ENCODE results near the gene FRMD4A.

The FRMD4A gene

DNA sequence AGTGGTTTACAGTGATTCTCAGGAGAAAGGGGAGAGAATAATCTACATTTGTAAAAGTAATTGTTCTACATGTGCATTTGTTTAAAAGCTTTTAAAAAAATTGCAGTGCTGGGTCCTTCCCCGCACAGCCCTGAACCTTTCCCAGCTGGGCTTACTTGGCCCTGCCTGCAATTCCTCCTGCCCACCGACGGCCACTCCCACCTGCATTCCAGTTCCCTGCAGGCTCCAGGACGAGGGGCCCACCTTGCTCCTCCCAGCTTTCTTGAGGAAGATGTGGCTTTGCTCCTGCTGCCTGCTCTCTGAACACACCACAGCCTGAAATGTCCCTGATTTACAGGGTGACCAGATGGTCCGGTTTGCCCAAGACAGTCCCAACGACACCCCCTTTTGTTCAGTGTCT lies 521.3 kb downstream of the FRMD4A start:
- Histone ChIP-seq H3K36me3 (ENCODE audit: control insufficient read depth, insufficient read depth, low read length) (no peaks in the 10 kb centered on the region), H3K27ac (ENCODE audit: insufficient read depth, low read depth, low read length, poor library complexity, severe bottlenecking) (no peak overlapping the region), H3K9me3 (ENCODE audit: control insufficient read depth, low read length) (no peaks in the 10 kb centered on the region), H3K27me3 (ENCODE audit: control insufficient read depth, insufficient read depth, low read length, poor library complexity, severe bottlenecking) (no peaks in the 10 kb centered on the region), H3K4me1 (ENCODE audit: control insufficient read depth, insufficient read depth, low read length) (peaks cover 13% of the 10 kb centered on the region), H3K4me3 (ENCODE audit: insufficient read depth, low read depth, low read length) (no peak overlapping the region)
- 29 to 33% methylated on average over 6 of the region's 6 CpGs for WGBS, 2 experiments

- Histone ChIP-seq H3K36me3 (ENCODE audit: control insufficient read depth, insufficient read depth, low read length) (no peaks in the 10 kb centered on the region), H3K9me3 (ENCODE audit: control insufficient read depth, low read length) (no peaks in the 10 kb centered on the region), H3K27me3 (ENCODE audit: control insufficient read depth, insufficient read depth, low read length, poor library complexity, severe bottlenecking) (no peaks in the 10 kb centered on the region), H3K4me3 (ENCODE audit: insufficient read depth, low read depth, low read length) (no peak overlapping the region), H3K4me1 (ENCODE audit: control insufficient read depth, insufficient read depth, low read length) (peaks cover 13% of the 10 kb centered on the region), H3K27ac (ENCODE audit: insufficient read depth, low read depth, low read length, poor library complexity, severe bottlenecking) (no peak overlapping the region)
- WGBS, 2 experiments: 76 to 80% methylated on average over 15 of the region's 15 CpGs
Measured at GRCh38 chr10:13808556-13809391, 522.0 kb downstream of the FRMD4A start.

- no peak overlapping the region for H3K27ac ChIP-seq (ENCODE audit: insufficient read depth, low read depth, low read length, poor library complexity, severe bottlenecking)
- no peak overlapping the region for H3K4me3 ChIP-seq (ENCODE audit: insufficient read depth, low read depth, low read length)
- H3K36me3 ChIP-seq (ENCODE audit: control insufficient read depth, insufficient read depth, low read length): no peaks in the 10 kb centered on the region
- H3K27me3 ChIP-seq (ENCODE audit: control insufficient read depth, insufficient read depth, low read length, poor library complexity, severe bottlenecking): no peaks in the 10 kb centered on the region
- 77 to 82% methylated on average over 3 of the region's 3 CpGs for WGBS, 2 experiments
- peaks cover 13% of the 10 kb centered on the region for H3K4me1 ChIP-seq (ENCODE audit: control insufficient read depth, insufficient read depth, low read length)
- no peaks in the 10 kb centered on the region for H3K9me3 ChIP-seq (ENCODE audit: control insufficient read depth, low read length)
Measured at GRCh38 chr10:13806419-13806818, 524.3 kb downstream of the FRMD4A start.

DNA sequence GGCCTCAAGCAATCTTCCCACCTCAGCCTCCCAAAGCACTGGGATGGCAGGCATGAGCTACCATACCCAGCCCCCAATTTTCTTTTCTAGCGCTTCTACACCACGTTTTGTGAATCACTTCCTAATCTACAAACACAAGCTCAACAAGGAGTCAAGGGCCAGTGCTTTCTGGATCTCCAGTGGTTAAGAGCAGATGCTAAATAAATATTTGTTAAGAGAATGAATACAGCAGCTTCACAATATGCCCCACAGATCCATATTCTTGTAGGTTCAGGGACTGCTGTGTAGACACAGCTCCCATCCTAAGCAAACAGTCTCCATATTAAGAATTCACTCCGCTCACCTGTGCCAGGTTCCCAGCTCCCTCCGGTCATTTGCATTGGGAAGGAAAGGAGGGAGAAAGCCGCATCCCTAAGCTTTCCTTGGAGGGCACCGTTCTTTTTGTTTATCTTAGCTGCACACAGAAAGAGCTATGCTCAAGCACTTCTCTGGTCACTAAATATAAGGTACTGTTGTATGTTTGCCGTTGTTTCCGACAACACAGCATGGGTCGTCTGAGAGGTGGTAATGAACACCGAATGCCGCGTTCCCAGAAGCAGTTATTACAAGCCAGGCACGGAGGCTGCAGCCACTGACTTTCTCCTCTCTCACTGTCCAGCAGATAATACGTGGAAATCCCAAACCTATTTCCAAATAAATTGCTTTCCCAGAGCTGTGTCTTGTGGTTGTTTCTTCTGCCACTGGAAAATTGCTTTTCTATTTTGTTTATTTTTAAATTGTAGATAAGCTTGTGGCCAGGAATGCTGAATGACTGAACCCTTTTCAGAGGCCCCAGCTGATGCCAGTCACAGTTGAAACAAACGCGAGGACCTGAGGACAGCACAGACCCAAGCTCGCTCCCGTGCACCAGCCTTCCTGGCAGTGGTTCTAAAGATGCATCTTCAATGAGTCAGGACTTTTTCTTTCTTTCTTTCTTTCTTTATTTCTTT lies 526.9 kb downstream of the FRMD4A start:
- H3K27ac ChIP-seq (ENCODE audit: insufficient read depth, low read depth, low read length, poor library complexity, severe bottlenecking): no peak overlapping the region
- no peaks in the 10 kb centered on the region for H3K9me3 ChIP-seq (ENCODE audit: control insufficient read depth, low read length)
- H3K27me3 ChIP-seq (ENCODE audit: control insufficient read depth, insufficient read depth, low read length, poor library complexity, severe bottlenecking): no peaks in the 10 kb centered on the region
- WGBS, 2 experiments: 81 to 83% methylated on average over 18 of the region's 18 CpGs
- H3K4me1 ChIP-seq (ENCODE audit: control insufficient read depth, insufficient read depth, low read length): peaks cover 2% of the 10 kb centered on the region
- H3K4me3 ChIP-seq (ENCODE audit: insufficient read depth, low read depth, low read length): no peak overlapping the region
- no peaks in the 10 kb centered on the region for H3K36me3 ChIP-seq (ENCODE audit: control insufficient read depth, insufficient read depth, low read length)

DNA sequence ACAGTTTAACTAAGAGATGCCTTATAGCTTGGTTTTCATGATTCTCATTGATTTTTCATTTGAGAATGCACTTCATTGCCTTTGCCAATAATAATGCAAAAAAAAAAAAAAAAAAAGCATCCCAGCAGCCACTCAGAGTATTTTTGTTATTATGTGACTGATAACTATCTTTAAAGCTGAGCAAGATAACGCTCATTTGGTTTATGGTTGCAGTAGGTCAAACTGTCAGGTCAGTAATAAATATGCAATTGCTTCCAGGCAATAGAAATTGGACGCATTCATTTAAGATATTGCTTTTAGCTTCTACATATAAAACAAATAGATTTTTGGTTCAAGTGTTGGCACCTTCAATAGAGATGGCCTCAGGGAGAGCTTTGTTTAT lies 528.8 kb downstream of the FRMD4A start:
- no peak overlapping the region for H3K4me3 ChIP-seq (ENCODE audit: insufficient read depth, low read depth, low read length)
- H3K27me3 ChIP-seq (ENCODE audit: control insufficient read depth, insufficient read depth, low read length, poor library complexity, severe bottlenecking): no peaks in the 10 kb centered on the region
- 95 to 100% methylated on average over 1 to 2 of the region's 2 CpGs for WGBS, 2 experiments
- no peaks in the 10 kb centered on the region for H3K4me1 ChIP-seq (ENCODE audit: control insufficient read depth, insufficient read depth, low read length)
- H3K27ac ChIP-seq (ENCODE audit: insufficient read depth, low read depth, low read length, poor library complexity, severe bottlenecking): no peak overlapping the region
- H3K9me3 ChIP-seq (ENCODE audit: control insufficient read depth, low read length): no peaks in the 10 kb centered on the region
- H3K36me3 ChIP-seq (ENCODE audit: control insufficient read depth, insufficient read depth, low read length): no peaks in the 10 kb centered on the region

DNA sequence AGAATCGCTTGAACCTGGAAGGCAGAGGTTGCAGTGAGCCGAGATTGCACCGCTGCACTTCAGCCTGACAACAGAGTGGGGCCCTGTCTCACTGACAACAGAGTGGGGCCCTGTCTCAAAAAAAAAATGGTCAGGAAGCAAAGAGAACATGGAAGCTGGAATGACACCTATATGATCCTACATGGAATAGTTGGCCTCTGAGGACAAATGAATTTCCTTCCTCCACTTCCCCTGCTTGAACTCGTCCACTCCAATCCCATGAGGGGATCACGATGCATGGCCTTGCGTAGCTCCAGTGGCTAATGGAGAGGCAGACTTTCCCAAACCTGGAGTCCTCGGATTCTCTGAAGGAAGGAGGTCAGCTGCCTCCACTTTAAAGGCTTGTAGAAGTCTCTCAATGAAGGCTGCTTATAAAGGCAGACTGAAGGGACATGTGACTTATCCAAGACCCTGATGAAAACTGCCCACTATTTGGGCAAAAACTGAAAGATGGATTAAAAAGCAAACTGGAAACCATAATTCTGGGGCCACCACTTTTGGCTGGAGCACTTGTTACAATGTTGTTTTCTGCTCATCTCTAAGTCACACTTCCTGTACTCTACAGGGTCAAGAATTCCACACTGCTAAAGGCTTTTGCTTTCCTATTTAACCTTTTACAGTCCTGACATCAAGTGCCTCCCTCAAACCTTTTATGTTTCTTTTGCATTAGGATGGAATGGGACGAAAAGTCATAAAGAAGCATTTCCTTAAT lies 529.4 kb downstream of the FRMD4A start:
- 93% methylated on average over 8 of the region's 8 CpGs for WGBS, 2 experiments
- H3K27me3 ChIP-seq (ENCODE audit: control insufficient read depth, insufficient read depth, low read length, poor library complexity, severe bottlenecking): no peaks in the 10 kb centered on the region
- H3K9me3 ChIP-seq (ENCODE audit: control insufficient read depth, low read length): no peaks in the 10 kb centered on the region
- no peaks in the 10 kb centered on the region for H3K36me3 ChIP-seq (ENCODE audit: control insufficient read depth, insufficient read depth, low read length)
- no peak overlapping the region for H3K27ac ChIP-seq (ENCODE audit: insufficient read depth, low read depth, low read length, poor library complexity, severe bottlenecking)
- no peak overlapping the region for H3K4me3 ChIP-seq (ENCODE audit: insufficient read depth, low read depth, low read length)
- H3K4me1 ChIP-seq (ENCODE audit: control insufficient read depth, insufficient read depth, low read length): no peaks in the 10 kb centered on the region

DNA sequence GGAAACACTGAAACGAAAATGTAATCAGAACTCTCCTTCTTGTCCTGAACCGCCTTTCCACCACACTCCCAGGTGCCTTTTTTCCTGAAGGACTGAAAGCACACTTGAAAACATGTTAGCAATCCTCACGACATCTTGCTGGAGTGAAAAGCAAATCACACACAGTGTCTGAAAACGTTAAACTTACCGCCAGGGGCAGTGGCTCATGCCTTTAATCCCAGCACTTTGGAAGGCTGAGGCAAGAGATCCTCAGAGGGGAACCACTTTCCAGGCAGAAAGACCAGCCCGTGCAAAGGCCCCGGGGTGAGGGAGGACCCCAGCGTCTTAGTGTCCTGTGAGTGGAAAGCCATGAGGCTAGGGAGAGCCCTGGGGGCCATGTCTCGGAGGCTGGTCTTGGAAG lies 533.6 kb downstream of the FRMD4A start:
- Histone ChIP-seq H3K4me1 (ENCODE audit: control insufficient read depth, insufficient read depth, low read length) (no peaks in the 10 kb centered on the region), H3K27ac (ENCODE audit: insufficient read depth, low read depth, low read length, poor library complexity, severe bottlenecking) (no peak overlapping the region), H3K36me3 (ENCODE audit: control insufficient read depth, insufficient read depth, low read length) (no peaks in the 10 kb centered on the region), H3K27me3 (ENCODE audit: control insufficient read depth, insufficient read depth, low read length, poor library complexity, severe bottlenecking) (no peaks in the 10 kb centered on the region), H3K4me3 (ENCODE audit: insufficient read depth, low read depth, low read length) (no peak overlapping the region), H3K9me3 (ENCODE audit: control insufficient read depth, low read length) (no peaks in the 10 kb centered on the region)
- WGBS, 2 experiments: 88 to 94% methylated on average over 9 of the region's 9 CpGs

DNA sequence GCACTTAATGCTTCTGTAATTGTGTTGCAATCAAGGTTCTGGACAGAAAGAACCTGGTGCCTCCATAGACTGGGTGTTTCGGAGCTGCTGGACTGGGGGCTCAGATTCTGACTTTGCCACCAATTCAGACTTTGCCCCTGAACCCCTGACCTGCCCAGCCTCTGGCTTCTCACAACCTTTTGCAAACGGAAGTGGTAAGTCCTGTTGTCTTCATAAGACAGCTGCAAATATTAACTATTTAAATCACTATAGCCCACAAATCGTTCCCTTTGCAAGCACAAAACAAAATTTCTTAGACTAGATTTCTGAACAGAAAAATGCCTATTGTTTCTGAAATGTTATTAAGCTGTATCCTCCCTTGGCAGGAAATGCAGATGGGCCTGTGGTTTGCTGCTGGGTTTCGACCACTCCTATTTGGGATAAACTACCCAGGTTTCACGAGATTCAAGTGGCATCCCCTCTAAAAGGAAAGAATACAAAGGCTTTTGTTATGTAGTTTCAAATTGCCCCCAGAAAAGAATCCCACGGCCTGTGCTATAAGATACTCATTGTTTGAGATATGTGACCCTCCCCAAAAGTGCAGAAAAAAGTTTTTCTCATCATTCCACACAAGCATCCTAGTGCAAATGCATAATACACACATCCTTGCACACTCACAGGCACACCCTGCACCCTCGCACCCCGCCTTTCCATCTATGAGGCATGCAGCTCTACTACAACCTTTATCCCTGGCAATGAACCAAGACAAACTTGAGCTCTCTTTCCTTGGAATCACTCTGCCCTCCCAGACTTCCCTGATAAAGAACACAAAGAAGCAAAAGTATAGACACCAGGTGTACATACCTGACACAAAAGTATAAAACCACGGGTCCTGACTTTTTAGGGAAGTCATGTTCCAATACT lies 534.8 kb downstream of the FRMD4A start:
- H3K9me3 ChIP-seq (ENCODE audit: control insufficient read depth, low read length): no peaks in the 10 kb centered on the region
- H3K4me3 ChIP-seq (ENCODE audit: insufficient read depth, low read depth, low read length): no peak overlapping the region
- H3K4me1 ChIP-seq (ENCODE audit: control insufficient read depth, insufficient read depth, low read length): no peaks in the 10 kb centered on the region
- H3K27ac ChIP-seq (ENCODE audit: insufficient read depth, low read depth, low read length, poor library complexity, severe bottlenecking): no peak overlapping the region
- H3K27me3 ChIP-seq (ENCODE audit: control insufficient read depth, insufficient read depth, low read length, poor library complexity, severe bottlenecking): no peaks in the 10 kb centered on the region
- WGBS, 2 experiments: 74 to 86% methylated on average over 7 to 9 of the region's 9 CpGs
- no peaks in the 10 kb centered on the region for H3K36me3 ChIP-seq (ENCODE audit: control insufficient read depth, insufficient read depth, low read length)

GRCh38 chr10:13794992-13795612 lies 535.6 kb downstream of the FRMD4A start:
- H3K27ac ChIP-seq (ENCODE audit: insufficient read depth, low read depth, low read length, poor library complexity, severe bottlenecking): no peak overlapping the region
- no peaks in the 10 kb centered on the region for H3K4me1 ChIP-seq (ENCODE audit: control insufficient read depth, insufficient read depth, low read length)
- H3K36me3 ChIP-seq (ENCODE audit: control insufficient read depth, insufficient read depth, low read length): no peaks in the 10 kb centered on the region
- H3K4me3 ChIP-seq (ENCODE audit: insufficient read depth, low read depth, low read length): no peak overlapping the region
- no peaks in the 10 kb centered on the region for H3K9me3 ChIP-seq (ENCODE audit: control insufficient read depth, low read length)
- no peaks in the 10 kb centered on the region for H3K27me3 ChIP-seq (ENCODE audit: control insufficient read depth, insufficient read depth, low read length, poor library complexity, severe bottlenecking)
- 95 to 96% methylated on average over 6 of the region's 6 CpGs for WGBS, 2 experiments
